HEK293 (cell line): Measurements from ENCODE around the gene ITSN2.

Source experiments
- CTCF ChIA-PET: fragments of 350-600 bp; formaldehyde crosslinking; extraction: SDS; loops from one replicate; lab custom pipeline; 2021; ENCODE audit warnings: antibody characterized with exemption; lab: Yijun Ruan, JAX
- POLR2A ChIA-PET: fragments of 300-600 bp; formaldehyde crosslinking; extraction: SDS; loops from one replicate; lab custom pipeline; 2020; ENCODE audit warnings: antibody characterized with exemption, inconsistent platforms; lab: Yijun Ruan, JAX
- H3K27ac ChIP-seq: fragments of 200-500 bp; sonication (Bioruptor generic); 2 replicates; pipeline ENCODE4 v1.5.1; 2014; ENCODE audit warnings: low read depth, low read length, control low read depth, inconsistent platforms; ENCODE audit errors: extremely low read depth
- H3K36me3 ChIP-seq, 2 experiments: fragments of 200-500 bp in 1 of 2; sonication (Bioruptor generic) in 1 of 2; 1 replicate in 1 of 2; 2 replicates in 1 of 2; pipeline ENCODE4 v1.5.1; 2014 to 2017; ENCODE audit warnings: inconsistent platforms in 2 of 2, low read length in 2 of 2; ENCODE audit not compliant: control insufficient read depth in 2 of 2, insufficient read depth in 1 of 2
- H3K4me1 ChIP-seq: fragments of 200-500 bp; sonication (Bioruptor generic); 2 replicates; pipeline ENCODE4 v1.5.1; 2014; ENCODE audit warnings: mild to moderate bottlenecking, low read length, inconsistent platforms; ENCODE audit not compliant: control insufficient read depth, insufficient read depth
- H3K4me3 ChIP-seq: 2 replicates; pipeline ENCODE4 v1.5.1; 2011; ENCODE audit warnings: low read depth, mild to moderate bottlenecking, control low read depth, low read length, moderate library complexity
- H3K9me3 ChIP-seq: fragments of 200-500 bp; sonication (Bioruptor generic); 2 replicates; pipeline ENCODE4 v1.5.1; 2014; ENCODE audit warnings: low read depth, low read length, inconsistent platforms; ENCODE audit not compliant: control insufficient read depth, insufficient read depth
- GLIS2 ChIP-seq: fragments of 450-650 bp; formaldehyde crosslinking; IDR thresholded peaks from 2 replicates; pipeline ENCODE4 v1.5.1; 2016; ENCODE audit warnings: missing biosample characterization, missing genetic modification characterization
- HOXD13 ChIP-seq: sonication (generic); formaldehyde crosslinking; IDR thresholded peaks from 2 replicates; pipeline ENCODE4 v1.8.0; 2022; ENCODE audit warnings: missing genetic modification reagents, borderline replicate concordance
- YY1 ChIP-seq: fragments of 450-650 bp; formaldehyde crosslinking; IDR thresholded peaks from 2 replicates; pipeline ENCODE4 v1.5.1; 2018; ENCODE audit warnings: missing biosample characterization, missing genetic modification characterization
- ZBTB17 ChIP-seq: fragments of 450-650 bp; formaldehyde crosslinking; IDR thresholded peaks from 2 replicates; pipeline ENCODE4 v1.5.1; 2016; ENCODE audit warnings: missing biosample characterization, missing genetic modification characterization
- ZNF146 ChIP-seq: fragments of 450-650 bp; formaldehyde crosslinking; IDR thresholded peaks from 2 replicates; pipeline ENCODE4 v1.5.1; 2016; ENCODE audit warnings: missing biosample characterization, missing genetic modification characterization
- ZNF610 ChIP-seq: fragments of 450-650 bp; formaldehyde crosslinking; IDR thresholded peaks from 2 replicates; pipeline ENCODE4 v1.5.1; 2016; ENCODE audit warnings: missing biosample characterization, missing genetic modification characterization, borderline replicate concordance
- ZNF704 ChIP-seq: fragments of 450-650 bp; formaldehyde crosslinking; IDR thresholded peaks from 2 replicates; pipeline ENCODE4 v1.5.1; 2016; ENCODE audit warnings: missing biosample characterization, missing genetic modification characterization
- ZNF76 ChIP-seq: fragments of 450-650 bp; formaldehyde crosslinking; IDR thresholded peaks from 2 replicates; pipeline ENCODE4; 2016; ENCODE audit warnings: low read depth, missing biosample characterization, missing genetic modification characterization, borderline replicate concordance
- TF ChIP-seq, protein P1 (sequence below): fragments of 450-650 bp; formaldehyde crosslinking; IDR thresholded peaks from 2 replicates; pipeline ENCODE4 v1.5.1; 2016; ENCODE audit warnings: missing biosample characterization, missing genetic modification characterization, borderline replicate concordance
- TF ChIP-seq, protein P2 (sequence below): fragments of 450-650 bp; formaldehyde crosslinking; conservative IDR thresholded peaks from 2 replicates; pipeline ENCODE4 v1.5.1; 2016; ENCODE audit warnings: low read depth, missing biosample characterization, missing genetic modification characterization

The ITSN2 gene

DNA sequence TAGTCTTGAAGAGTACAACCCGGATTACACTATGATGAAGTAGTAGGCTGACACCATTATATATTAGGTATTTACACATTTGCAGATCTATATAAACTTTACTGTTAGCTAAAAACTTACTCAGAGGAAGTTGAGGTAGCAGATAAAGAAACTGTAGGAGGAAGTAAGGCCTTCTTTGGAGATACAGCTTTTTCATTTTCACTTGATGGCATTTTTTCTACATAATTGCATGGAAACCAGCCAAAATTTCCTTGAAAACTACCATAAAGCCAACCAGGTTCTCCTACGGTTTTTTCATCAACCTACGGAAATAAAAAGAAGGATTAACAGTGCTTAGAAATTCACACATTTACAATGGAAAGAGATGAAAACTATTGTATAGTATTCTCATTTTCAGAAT lies 98.9 kb downstream of the ITSN2 start (continued):
- TF ChIP-seq, protein P1, sequence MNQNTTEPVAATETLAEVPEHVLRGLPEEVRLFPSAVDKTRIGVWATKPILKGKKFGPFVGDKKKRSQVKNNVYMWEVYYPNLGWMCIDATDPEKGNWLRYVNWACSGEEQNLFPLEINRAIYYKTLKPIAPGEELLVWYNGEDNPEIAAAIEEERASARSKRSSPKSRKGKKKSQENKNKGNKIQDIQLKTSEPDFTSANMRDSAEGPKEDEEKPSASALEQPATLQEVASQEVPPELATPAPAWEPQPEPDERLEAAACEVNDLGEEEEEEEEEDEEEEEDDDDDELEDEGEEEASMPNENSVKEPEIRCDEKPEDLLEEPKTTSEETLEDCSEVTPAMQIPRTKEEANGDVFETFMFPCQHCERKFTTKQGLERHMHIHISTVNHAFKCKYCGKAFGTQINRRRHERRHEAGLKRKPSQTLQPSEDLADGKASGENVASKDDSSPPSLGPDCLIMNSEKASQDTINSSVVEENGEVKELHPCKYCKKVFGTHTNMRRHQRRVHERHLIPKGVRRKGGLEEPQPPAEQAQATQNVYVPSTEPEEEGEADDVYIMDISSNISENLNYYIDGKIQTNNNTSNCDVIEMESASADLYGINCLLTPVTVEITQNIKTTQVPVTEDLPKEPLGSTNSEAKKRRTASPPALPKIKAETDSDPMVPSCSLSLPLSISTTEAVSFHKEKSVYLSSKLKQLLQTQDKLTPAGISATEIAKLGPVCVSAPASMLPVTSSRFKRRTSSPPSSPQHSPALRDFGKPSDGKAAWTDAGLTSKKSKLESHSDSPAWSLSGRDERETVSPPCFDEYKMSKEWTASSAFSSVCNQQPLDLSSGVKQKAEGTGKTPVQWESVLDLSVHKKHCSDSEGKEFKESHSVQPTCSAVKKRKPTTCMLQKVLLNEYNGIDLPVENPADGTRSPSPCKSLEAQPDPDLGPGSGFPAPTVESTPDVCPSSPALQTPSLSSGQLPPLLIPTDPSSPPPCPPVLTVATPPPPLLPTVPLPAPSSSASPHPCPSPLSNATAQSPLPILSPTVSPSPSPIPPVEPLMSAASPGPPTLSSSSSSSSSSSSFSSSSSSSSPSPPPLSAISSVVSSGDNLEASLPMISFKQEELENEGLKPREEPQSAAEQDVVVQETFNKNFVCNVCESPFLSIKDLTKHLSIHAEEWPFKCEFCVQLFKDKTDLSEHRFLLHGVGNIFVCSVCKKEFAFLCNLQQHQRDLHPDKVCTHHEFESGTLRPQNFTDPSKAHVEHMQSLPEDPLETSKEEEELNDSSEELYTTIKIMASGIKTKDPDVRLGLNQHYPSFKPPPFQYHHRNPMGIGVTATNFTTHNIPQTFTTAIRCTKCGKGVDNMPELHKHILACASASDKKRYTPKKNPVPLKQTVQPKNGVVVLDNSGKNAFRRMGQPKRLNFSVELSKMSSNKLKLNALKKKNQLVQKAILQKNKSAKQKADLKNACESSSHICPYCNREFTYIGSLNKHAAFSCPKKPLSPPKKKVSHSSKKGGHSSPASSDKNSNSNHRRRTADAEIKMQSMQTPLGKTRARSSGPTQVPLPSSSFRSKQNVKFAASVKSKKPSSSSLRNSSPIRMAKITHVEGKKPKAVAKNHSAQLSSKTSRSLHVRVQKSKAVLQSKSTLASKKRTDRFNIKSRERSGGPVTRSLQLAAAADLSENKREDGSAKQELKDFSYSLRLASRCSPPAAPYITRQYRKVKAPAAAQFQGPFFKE (tag by site-specific recombination): no peak
- no peak for TF ChIP-seq YY1
- TF ChIP-seq, all 188 proteins: peak for 0

DNA sequence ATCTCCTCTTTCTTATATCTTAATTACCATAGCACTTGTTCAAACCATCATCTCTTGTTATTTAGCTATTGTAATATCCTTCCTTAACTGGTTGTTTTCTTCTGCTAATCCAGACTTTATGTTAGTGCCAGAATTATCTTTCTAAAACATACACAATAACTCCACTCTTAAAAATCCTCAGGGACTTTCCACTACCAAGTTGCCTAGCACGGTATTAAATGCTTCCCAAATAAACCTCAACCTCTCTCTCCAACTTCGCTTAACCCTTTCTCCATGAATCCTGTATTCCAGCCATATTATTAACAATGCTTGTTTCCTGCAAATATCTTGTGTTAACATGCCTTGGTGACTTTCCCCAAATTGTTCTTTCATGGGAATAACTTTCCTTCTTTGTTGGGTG lies 101.0 kb downstream of the ITSN2 start:
- CTCF ChIA-PET: no interaction called here
- Histone ChIP-seq H3K36me3 (peaks cover 15 to 24% of the 10 kb centered on the region in 2 experiments), H3K27ac (no peak overlapping the region), H3K4me1 (no peaks in the 10 kb centered on the region), H3K4me3 (no peak overlapping the region), H3K9me3 (no peaks in the 10 kb centered on the region)
- TF ChIP-seq ZNF76: no peak
- TF ChIP-seq, protein P2, sequence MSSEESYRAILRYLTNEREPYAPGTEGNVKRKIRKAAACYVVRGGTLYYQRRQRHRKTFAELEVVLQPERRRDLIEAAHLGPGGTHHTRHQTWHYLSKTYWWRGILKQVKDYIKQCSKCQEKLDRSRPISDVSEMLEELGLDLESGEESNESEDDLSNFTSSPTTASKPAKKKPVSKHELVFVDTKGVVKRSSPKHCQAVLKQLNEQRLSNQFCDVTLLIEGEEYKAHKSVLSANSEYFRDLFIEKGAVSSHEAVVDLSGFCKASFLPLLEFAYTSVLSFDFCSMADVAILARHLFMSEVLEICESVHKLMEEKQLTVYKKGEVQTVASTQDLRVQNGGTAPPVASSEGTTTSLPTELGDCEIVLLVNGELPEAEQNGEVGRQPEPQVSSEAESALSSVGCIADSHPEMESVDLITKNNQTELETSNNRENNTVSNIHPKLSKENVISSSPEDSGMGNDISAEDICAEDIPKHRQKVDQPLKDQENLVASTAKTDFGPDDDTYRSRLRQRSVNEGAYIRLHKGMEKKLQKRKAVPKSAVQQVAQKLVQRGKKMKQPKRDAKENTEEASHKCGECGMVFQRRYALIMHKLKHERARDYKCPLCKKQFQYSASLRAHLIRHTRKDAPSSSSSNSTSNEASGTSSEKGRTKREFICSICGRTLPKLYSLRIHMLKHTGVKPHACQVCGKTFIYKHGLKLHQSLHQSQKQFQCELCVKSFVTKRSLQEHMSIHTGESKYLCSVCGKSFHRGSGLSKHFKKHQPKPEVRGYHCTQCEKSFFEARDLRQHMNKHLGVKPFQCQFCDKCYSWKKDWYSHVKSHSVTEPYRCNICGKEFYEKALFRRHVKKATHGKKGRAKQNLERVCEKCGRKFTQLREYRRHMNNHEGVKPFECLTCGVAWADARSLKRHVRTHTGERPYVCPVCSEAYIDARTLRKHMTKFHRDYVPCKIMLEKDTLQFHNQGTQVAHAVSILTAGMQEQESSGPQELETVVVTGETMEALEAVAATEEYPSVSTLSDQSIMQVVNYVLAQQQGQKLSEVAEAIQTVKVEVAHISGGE: no peak
- TF ChIP-seq ZNF146: no peak
- no peak for TF ChIP-seq GLIS2 (tag by site-specific recombination)
- no peak for TF ChIP-seq ZNF704
- no peak for TF ChIP-seq ZBTB17 (tag by site-specific recombination)
- TF ChIP-seq ZNF610 (tag by site-specific recombination): no peak
- POLR2A ChIA-PET: no interaction called here

- Histone ChIP-seq H3K27ac (no peak overlapping the region), H3K9me3 (no peaks in the 10 kb centered on the region), H3K36me3 (peaks cover 15 to 28% of the 10 kb centered on the region in 2 experiments), H3K4me3 (no peak overlapping the region), H3K4me1 (no peaks in the 10 kb centered on the region)
- ChIA-PET CTCF (interaction anchor here (0.7 kb wide), 1 partner anchor 129 kb away, joined by 3 read pairs; no protein-coding TSS in a partner anchor), POLR2A (no interaction called here)
- TF ChIP-seq HOXD13 (CRISPR knock-in tag): no peak
These were observed 101.6 kb downstream of the ITSN2 start for GRCh38 chr2:24258718-24259117.
